ENCODE data around the gene NUP37.

DNA sequence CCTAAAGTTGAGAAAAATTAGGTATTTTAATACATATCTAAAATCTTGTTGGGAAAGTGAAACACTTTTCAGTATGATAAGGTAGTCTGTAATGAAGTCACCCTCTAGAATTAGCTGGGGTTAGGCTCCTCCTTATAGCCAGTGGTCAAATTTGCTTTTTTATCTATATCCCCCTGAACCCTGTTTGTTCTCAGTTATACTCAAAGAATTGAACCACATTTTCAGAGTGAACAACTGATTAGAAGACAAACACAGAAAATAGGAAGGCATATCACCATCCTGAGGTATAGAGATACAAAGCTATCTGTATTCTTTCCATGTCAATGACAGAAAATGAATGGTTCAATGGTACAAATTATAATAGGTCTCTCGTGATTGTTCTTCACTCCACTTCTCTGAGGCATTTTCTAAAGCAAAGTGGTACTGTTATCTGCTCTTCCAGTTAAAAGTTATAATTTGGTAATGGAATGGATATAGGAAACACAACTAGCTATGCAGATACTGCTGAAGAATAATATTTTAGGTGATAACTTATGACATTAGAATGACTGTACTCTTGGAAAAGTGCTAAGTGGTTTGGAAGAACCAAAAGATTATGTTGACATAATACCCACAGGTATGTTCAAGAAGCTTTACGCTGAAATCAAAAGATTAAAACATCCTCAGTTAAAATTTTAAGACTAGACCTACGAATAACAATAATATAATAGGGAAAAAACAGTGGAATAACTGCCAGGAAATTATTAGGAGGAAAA, 85.7 kb downstream of the NUP37 start:
- TF ChIP-seq POLR2A (IDR thresholded peaks at IDR 0.05) (no peak), CTCF (IDR thresholded peaks at IDR 0.05) (no peak)
